ENCODE measurements around the gene PLA2G4A.
A peak's percentile ranks its signal among the peaks of the same experiment; 100 is the strongest.

Gene PLA2G4A

GRCh38 chr1:186957314-186957713 lies 128.6 kb downstream of the PLA2G4A start:
- ChIA-PET POLR2A (no interaction called here), CTCF (interaction anchor here (0.9 to 1.0 kb wide), 2 partner anchors 40 to 351 kb away, joined by 3 read pairs; no protein-coding TSS in a partner anchor)
- H3K4me3 ChIP-seq (ENCODE audit: low read depth, low read length): no peak overlapping the region
- TF ChIP-seq CTCF (IDR thresholded peaks at IDR 0.05; ENCODE audit: insufficient read depth, low read length, missing control alignments): no peak
- no peak for DNase-seq (ENCODE audit: low read depth, low spot score)

GRCh38 chr1:186958520-186958919 lies 129.8 kb downstream of the PLA2G4A start:
- POLR2A ChIA-PET: no interaction called here
- CTCF ChIA-PET: interaction anchor here (0.6 to 1.4 kb wide), 3 partner anchors 42 to 583 kb away, joined by 3 to 5 read pairs (median 3); partner anchors contain the start of gene TPR

GRCh38 chr1:186960861-186961260 lies 132.1 kb downstream of the PLA2G4A start:
- no peak for DNase-seq (ENCODE audit: low read depth, low spot score)
- POLR2A ChIA-PET: no interaction called here
- TF ChIP-seq CTCF (IDR thresholded peaks at IDR 0.05; ENCODE audit: insufficient read depth, low read length, missing control alignments): no peak
- no peak overlapping the region for H3K4me3 ChIP-seq (ENCODE audit: low read depth, low read length)
- CTCF ChIA-PET: interaction anchor here (0.8 to 1.7 kb wide), 2 partner anchors 26 to 237 kb away, joined by 5 read pairs; no protein-coding TSS in a partner anchor

More at GRCh38 chr1:186958520-186958919, 129.8 kb downstream of the PLA2G4A start:
- peak; percentile 44 for DNase-seq (ENCODE audit: low read depth, low spot score)
- no peak for TF ChIP-seq CTCF (IDR thresholded peaks at IDR 0.05; ENCODE audit: insufficient read depth, low read length, missing control alignments)
- no peak overlapping the region for H3K4me3 ChIP-seq (ENCODE audit: low read depth, low read length)

- ChIA-PET POLR2A (no interaction called here), CTCF (no interaction called here)
- H3K4me3 ChIP-seq (ENCODE audit: low read depth, low read length): no peak overlapping the region
- no peak for DNase-seq (ENCODE audit: low read depth, low spot score)
- no peak for TF ChIP-seq CTCF (IDR thresholded peaks at IDR 0.05; ENCODE audit: insufficient read depth, low read length, missing control alignments)
Measured at GRCh38 chr1:186965847-186966246, 137.1 kb downstream of the PLA2G4A start.

GRCh38 chr1:186966456-186966855 lies 137.7 kb downstream of the PLA2G4A start:
- TF ChIP-seq CTCF (IDR thresholded peaks at IDR 0.05; ENCODE audit: insufficient read depth, low read length, missing control alignments): no peak
- ChIA-PET POLR2A (no interaction called here), CTCF (no interaction called here)
- DNase-seq (ENCODE audit: low read depth, low spot score): no peak
- no peak overlapping the region for H3K4me3 ChIP-seq (ENCODE audit: low read depth, low read length)

GRCh38 chr1:186967656-186968394 lies 139.1 kb downstream of the PLA2G4A start:
- H3K4me3 ChIP-seq (ENCODE audit: low read depth, low read length): no peak overlapping the region
- ChIA-PET CTCF (interaction anchor here (1.2 to 1.7 kb wide), 2 partner anchors 18 to 245 kb away, joined by 3 to 6 read pairs; no protein-coding TSS in a partner anchor), POLR2A (no interaction called here)
- TF ChIP-seq CTCF (IDR thresholded peaks at IDR 0.05; ENCODE audit: insufficient read depth, low read length, missing control alignments): no peak
- DNase-seq (ENCODE audit: low read depth, low spot score): no peak
